ENCODE results near the gene PRKAA2.
"Not testable (repeated sequence)": the region's sequence is repeated elsewhere in the genome, so short reads cannot be mapped to it uniquely, and the experiment has no call there.

Gene PRKAA2

GRCh38 chr1:56644919-56645676 lies at the start of gene PRKAA2:
PRKAA2 (plus strand) TSS chr1:56645314; CDS start chr1:56645388, 74 bp downstream.
- peak; percentile 23 for DNase-seq (ENCODE audit: low spot score)

GRCh38 chr1:56595397-56596191 lies 49.5 kb upstream of the PRKAA2 start:
- DNase-seq (ENCODE audit: low spot score): not testable (repeated sequence)

- not testable (repeated sequence) for DNase-seq (ENCODE audit: low spot score)
Measured at GRCh38 chr1:56610097-56610496, 35.0 kb upstream of the PRKAA2 start.

GRCh38 chr1:56610770-56611169 lies 34.3 kb upstream of the PRKAA2 start:
- not testable (repeated sequence) for DNase-seq (ENCODE audit: low spot score)

GRCh38 chr1:56617141-56617540 lies 28.0 kb upstream of the PRKAA2 start:
- DNase-seq (ENCODE audit: low spot score): no peak

GRCh38 chr1:56625819-56626440 lies 19.2 kb upstream of the PRKAA2 start:
- no peak for DNase-seq (ENCODE audit: low spot score)

- DNase-seq (ENCODE audit: low spot score): no peak
Measured at GRCh38 chr1:56626546-56626945, 18.6 kb upstream of the PRKAA2 start.

- no peak for DNase-seq (ENCODE audit: low spot score)
Measured at GRCh38 chr1:56627019-56627635, 18.0 kb upstream of the PRKAA2 start.

GRCh38 chr1:56627636-56628039 lies 17.5 kb upstream of the PRKAA2 start:
- no peak for DNase-seq (ENCODE audit: low spot score)

GRCh38 chr1:56630786-56631185 lies 14.3 kb upstream of the PRKAA2 start:
- DNase-seq (ENCODE audit: low spot score): no peak

GRCh38 chr1:56631901-56632300 lies 13.2 kb upstream of the PRKAA2 start:
- no peak for DNase-seq (ENCODE audit: low spot score)

- DNase-seq (ENCODE audit: low spot score): no peak
Measured at GRCh38 chr1:56634981-56635380, 10.1 kb upstream of the PRKAA2 start.

GRCh38 chr1:56638248-56638647 lies 6.9 kb upstream of the PRKAA2 start:
- no peak for DNase-seq (ENCODE audit: low spot score)

- DNase-seq (ENCODE audit: low spot score): no peak
Measured at GRCh38 chr1:56639211-56639610, 5.9 kb upstream of the PRKAA2 start.

- DNase-seq (ENCODE audit: low spot score): no peak
Measured at GRCh38 chr1:56643661-56644060, 1.5 kb upstream of the PRKAA2 start.

- DNase-seq (ENCODE audit: low spot score): peak; percentile 9
Measured at GRCh38 chr1:56644064-56644918, 823 bp upstream of the PRKAA2 start.

- no peak for DNase-seq (ENCODE audit: low spot score)
Measured at GRCh38 chr1:56645677-56646305, 677 bp downstream of the PRKAA2 start.

- DNase-seq (ENCODE audit: low spot score): no peak
Measured at GRCh38 chr1:56646611-56647010, 1.5 kb downstream of the PRKAA2 start.

- DNase-seq (ENCODE audit: low spot score): no peak
Measured at GRCh38 chr1:56647106-56647505, 2.0 kb downstream of the PRKAA2 start.

- no peak for DNase-seq (ENCODE audit: low spot score)
Measured at GRCh38 chr1:56648546-56648945, 3.4 kb downstream of the PRKAA2 start.

Data from kidney capillary endothelial cell (primary cell).